Stomach (tissue), 9 donors: ENCODE measurements around the gene RANBP3. TPM values are rescaled to one million over a fixed set of nuclear protein-coding genes. Genes with fewer than 3 reads are reported as not detected.
A peak's percentile ranks its signal among the peaks of the same experiment; 100 is the strongest.

Experiments used
- DNase-seq, 2 donors: peaks; one replicate each; pipeline versions ENCODE4 v3.0.0 to v3.0.0-alpha.2; 2013 to 2019
- H3K27ac ChIP-seq, 5 donors: fragments of 200-600 bp in 4 of 5; sonication (generic) in 4 of 5; one replicate each; pipeline ENCODE4 v1.5.1; 2013 to 2019; ENCODE audit warnings: mild to moderate bottlenecking in 1 of 5, moderate library complexity in 1 of 5
- H3K27me3 ChIP-seq, 3 donors: fragments of 200-600 bp; sonication (generic); one replicate each; pipeline ENCODE4 v1.5.1; 2017 to 2019; ENCODE audit warnings: mixed run types in 1 of 3
- H3K36me3 ChIP-seq, 4 donors: fragments of 200-600 bp; sonication (generic); 1 replicate in 3 of 4; 2 replicates in 1 of 4; pipeline ENCODE4 v1.5.1; 2016 to 2019
- H3K4me1 ChIP-seq, 4 donors: fragments of 200-600 bp; sonication (generic); one replicate each; pipeline ENCODE4 v1.5.1; 2016 to 2019
- H3K4me3 ChIP-seq, 4 donors: fragments of 200-600 bp; sonication (generic) in 3 of 4; one replicate each; pipeline ENCODE4 v1.5.1; 2016 to 2019; ENCODE audit warnings: mild to moderate bottlenecking in 1 of 4
- H3K9me3 ChIP-seq, 4 donors: fragments of 200-600 bp; sonication (generic); one replicate each; pipeline ENCODE4 v1.5.1; 2016 to 2019
- CTCF ChIP-seq, 7 experiments: fragments of 450-650 bp in 4 of 7; fragments of 200-600 bp in 3 of 7; sonication (generic) in 3 of 7; IDR thresholded peaks; one replicate each; pipeline ENCODE4 v1.5.1; 2016 to 2019; ENCODE audit warnings: antibody characterized with exemption in 7 of 7, control low read depth in 2 of 7, mild to moderate bottlenecking in 1 of 7
- EP300 ChIP-seq: sonication (generic); formaldehyde crosslinking; IDR thresholded peaks from one replicate; pipeline ENCODE4 v1.6.1; 2017; ENCODE audit warnings: antibody characterized with exemption
- POLR2A ChIP-seq, 4 donors: fragments of 450-650 bp; IDR thresholded peaks; one replicate each; pipeline ENCODE4 v1.6.1; 2016; ENCODE audit warnings: antibody characterized with exemption in 4 of 4, control low read depth in 2 of 4, mild to moderate bottlenecking in 1 of 4, moderate library complexity in 1 of 4
- POLR2AphosphoS5 ChIP-seq, 3 donors: sonication (generic); formaldehyde crosslinking; IDR thresholded peaks; one replicate each; pipeline ENCODE4 v1.6.1; 2016; ENCODE audit warnings: antibody characterized with exemption in 3 of 3
- WGBS, 5 donors: extraction: QIAGEN DNeasy Blood & Tissue Kit in 3 of 5; methylation state at CpG; one replicate each; pipeline versions ENCODE4 v1.1.5 to v1.1.7; 2013 to 2018; 5-methylcytosine and 5-hydroxymethylcytosine counted together
- intact Hi-C: fragments of 100-400 bp; cut with DNase I; formaldehyde crosslinking; loops from one replicate; pipeline ENCODE4 v1.15.1; 2023; ENCODE audit warnings: low total_unique reads
- polyA plus RNA-seq, 3 donors: library from polyadenylated mRNA; stranded (reverse); fragments of 200-250 nt; gene quantifications; one replicate each; pipeline ENCODE4 v1.2.3, GENCODE V29; 2013
- total RNA-seq, 5 donors: library from RNA; depleted of rRNA; stranded (reverse); fragments of >200 nt; gene quantifications; one replicate each; pipeline versions ENCODE4 v1.1.0 to v1.2.3, GENCODE V29; 2014 to 2016
- donor health status: healthy with polysubstance abuse.
- donor health status: Bipolar disorder and iron deficiency.
- donor health status: healthy.

RANBP3 gene
- total and polyA plus RNA-seq, 8 donors = 27.7 to 235 (median 39.2) TPM

DNA sequence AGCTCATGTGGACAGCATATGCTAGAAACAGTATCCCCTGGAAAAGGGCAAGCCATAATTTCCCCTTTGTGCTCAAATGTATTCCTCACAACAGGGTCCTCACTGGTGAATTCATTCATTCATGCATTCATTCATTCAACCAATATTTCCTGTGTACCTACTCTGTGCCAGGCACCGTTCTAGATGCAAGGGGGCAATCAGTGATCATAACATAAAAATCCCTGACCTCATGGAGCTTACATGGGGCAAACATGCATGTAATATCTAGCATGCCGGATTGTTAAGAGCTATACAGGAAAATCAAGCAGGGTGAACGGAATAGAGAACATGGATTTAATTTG lies 2.6 kb downstream of the RANBP3 start:
- intact Hi-C loops = no loop called here
- no peak for DNase-seq
- peak overlapping the region in 1 of 4 donors; percentile 100 for H3K4me3 ChIP-seq
- peaks cover 0 to 31% (median 17%) of the 10 kb centered on the region in 4 donors for H3K36me3 ChIP-seq
- H3K9me3 ChIP-seq = no peaks in the 10 kb centered on the region
- H3K4me1 ChIP-seq = peaks cover 50 to 90% (median 79%) of the 10 kb centered on the region in 4 donors
- no peaks in the 10 kb centered on the region for H3K27me3 ChIP-seq
- TF ChIP-seq EP300 = no peak
- no peak for TF ChIP-seq POLR2AphosphoS5 (IDR thresholded peaks at IDR 0.05)
- no peak for TF ChIP-seq POLR2A (IDR thresholded peaks at IDR 0.05)
- TF ChIP-seq CTCF (IDR thresholded peaks at IDR 0.05) = no peak
- peak overlapping the region in 4 of 5 donors; percentile 20 to 67 (median 52) for H3K27ac ChIP-seq
- WGBS, 5 donors = 61 to 79% (median 70%) methylated on average over 3 of the region's 3 CpGs

DNA sequence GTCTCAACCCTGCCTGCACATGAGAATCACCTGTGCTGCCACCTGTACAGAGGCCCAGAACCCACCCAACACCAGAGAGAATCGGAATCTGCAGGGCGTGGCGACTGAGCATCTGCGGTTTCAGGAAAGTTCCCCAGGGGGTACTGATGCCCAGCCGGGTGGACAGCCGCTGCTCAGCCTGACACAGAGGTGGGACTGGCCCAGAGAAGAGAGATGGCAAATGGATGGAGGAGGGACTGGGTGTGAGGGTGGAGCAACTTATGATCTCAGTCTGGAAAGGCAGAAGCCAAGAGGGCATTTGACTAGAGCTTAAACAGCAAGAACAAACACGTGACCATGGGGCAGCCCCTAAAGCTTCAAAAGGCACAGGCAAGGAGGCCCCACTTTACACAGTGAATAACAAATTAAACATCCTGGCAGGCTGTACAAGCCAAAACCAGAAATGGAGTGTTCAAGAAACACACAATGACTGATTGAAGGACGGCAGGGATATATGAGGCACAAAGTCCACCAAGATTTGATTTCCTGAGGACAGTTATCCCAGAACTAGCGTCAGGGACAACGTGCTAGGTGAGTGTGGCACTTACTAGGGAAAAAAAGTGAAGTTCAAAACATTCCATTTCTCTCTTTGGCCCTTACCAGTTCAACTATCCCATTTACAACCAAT lies 3.1 kb downstream of the RANBP3 start:
- 37 to 60% (median 42%) methylated on average over 10 of the region's 10 CpGs for WGBS, 5 donors
- DNase-seq = peak in 1 of 2 donors; percentile 87
- peaks cover 0 to 31% (median 17%) of the 10 kb centered on the region in 4 donors for H3K36me3 ChIP-seq
- H3K9me3 ChIP-seq = no peaks in the 10 kb centered on the region
- peaks cover 50 to 90% (median 79%) of the 10 kb centered on the region in 4 donors for H3K4me1 ChIP-seq
- peak overlapping the region in 1 of 4 donors; percentile 2 for H3K4me3 ChIP-seq
- intact Hi-C loops = no loop called here
- no peaks in the 10 kb centered on the region for H3K27me3 ChIP-seq
- peak overlapping the region in 4 of 5 donors; percentile 20 to 67 (median 52) for H3K27ac ChIP-seq
- TF ChIP-seq POLR2AphosphoS5 (IDR thresholded peaks at IDR 0.05) = peak in 1 of 3 donors; percentile 64
- no peak for TF ChIP-seq CTCF (IDR thresholded peaks at IDR 0.05)

DNA sequence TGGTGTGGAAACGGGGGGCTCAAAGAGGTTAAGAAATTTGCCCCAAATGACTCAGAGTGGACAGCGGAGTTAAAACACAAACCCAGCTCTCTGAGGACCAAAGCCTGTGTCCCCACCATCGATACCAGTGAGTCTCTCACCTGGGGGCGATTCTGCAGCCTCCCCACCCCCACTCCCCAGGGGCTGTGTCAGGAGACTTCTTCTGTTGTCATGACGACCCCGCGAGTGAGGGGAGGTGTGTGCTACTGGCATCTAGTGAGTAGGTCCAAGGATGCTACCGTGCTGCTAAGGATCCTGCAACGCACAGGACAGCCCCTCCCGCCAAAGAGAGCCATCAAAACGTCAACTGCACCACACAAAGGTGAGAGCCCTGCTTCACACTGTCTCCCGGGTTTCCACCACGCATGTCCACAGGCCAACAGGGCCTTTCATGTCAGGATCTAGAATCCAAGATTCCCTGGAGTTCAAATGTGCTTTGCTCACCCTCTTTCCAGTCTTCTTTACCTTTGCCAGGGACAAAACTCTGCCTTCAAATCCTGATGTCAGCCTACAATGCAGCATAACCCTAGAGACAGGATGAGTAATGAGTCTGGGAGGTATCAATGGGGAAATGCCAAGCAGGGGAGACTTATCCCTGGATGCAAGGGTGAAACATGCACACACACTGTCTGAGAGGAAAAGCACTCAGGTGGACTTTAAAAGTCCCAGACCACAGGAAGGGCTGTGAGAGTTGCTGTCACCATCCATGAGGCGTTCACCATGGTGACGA lies 3.9 kb downstream of the RANBP3 start:
- WGBS, 5 donors = 74 to 79% (median 78%) methylated on average over 12 to 15 of the region's 15 CpGs

More for the DNA sequence above, 3.9 kb downstream of the RANBP3 start:
- H3K4me3 ChIP-seq = peak overlapping the region in 1 of 4 donors; percentile 2
- intact Hi-C loops = no loop called here
- no peaks in the 10 kb centered on the region for H3K27me3 ChIP-seq
- TF ChIP-seq POLR2AphosphoS5 (IDR thresholded peaks at IDR 0.05) (no peak), CTCF (IDR thresholded peaks at IDR 0.05) (no peak), POLR2A (IDR thresholded peaks at IDR 0.05) (no peak), EP300 (no peak)
- H3K27ac ChIP-seq = peak overlapping the region in 1 of 5 donors; percentile 19
- H3K4me1 ChIP-seq = peaks cover 50 to 90% (median 79%) of the 10 kb centered on the region in 4 donors
- no peaks in the 10 kb centered on the region for H3K9me3 ChIP-seq
- no peak for DNase-seq
- H3K36me3 ChIP-seq = peaks cover 0 to 31% (median 18%) of the 10 kb centered on the region in 4 donors
